Hypothalamus (tissue), 51 donors: ENCODE results near the gene PRAMEF33.
"Not testable (repeated sequence)": the region's sequence is repeated elsewhere in the genome, so short reads cannot be mapped to it uniquely, and the experiment has no call there.

Source experiments
- DNase-seq, 51 donors: peaks; one replicate each; lab custom pipeline; 2025; lab: John Stamatoyannopoulos, UW

PRAMEF33 gene, protein sequence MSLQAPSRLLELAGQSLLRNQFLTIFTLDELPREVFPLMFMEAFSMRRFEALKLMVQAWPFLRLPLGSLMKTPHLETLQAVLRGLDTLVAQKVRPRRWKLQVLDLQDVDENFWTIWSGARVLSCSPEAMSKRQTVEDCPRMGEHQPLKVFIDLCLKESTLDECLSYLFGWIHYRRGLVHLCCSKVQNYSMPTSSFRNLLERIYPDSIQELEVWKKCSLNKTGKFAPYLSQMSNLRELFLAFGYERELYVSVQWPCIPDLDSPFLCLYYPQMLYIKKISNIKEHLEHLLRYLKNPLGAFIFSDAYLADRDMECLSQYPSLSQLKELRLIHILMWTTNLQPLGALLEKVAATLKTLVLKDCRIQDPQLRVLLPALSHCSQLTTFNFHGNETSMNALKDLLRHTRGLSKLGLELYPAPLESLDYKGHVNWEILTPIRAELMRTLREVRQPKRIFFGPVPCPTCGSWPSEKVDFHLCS

DNA sequence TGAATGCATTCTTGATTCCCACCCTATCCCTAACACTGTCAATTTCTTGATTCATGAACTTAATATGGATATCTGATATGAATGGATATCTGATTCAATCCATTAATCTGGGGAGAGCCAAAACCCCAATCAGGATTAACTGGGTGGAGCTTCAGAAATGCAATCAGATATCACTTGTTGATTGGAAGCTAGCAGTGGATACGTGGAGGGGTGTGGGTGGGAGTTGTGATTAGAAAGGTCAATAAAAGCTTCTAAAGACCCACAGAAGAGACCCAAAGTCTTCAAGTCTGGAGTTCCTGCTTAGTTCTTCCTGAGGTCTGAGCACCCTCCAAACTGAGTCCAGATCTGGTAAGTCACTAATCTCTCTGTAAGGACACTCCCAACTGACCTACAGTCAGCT is at the start of gene PRAMEF33:
Gene PRAMEF33 (plus strand): TSS at position 301 of the 400 bp plus-strand sequence. CDS start 2,416 bp downstream, outside the sequence.
- not testable (repeated sequence) for DNase-seq

DNA sequence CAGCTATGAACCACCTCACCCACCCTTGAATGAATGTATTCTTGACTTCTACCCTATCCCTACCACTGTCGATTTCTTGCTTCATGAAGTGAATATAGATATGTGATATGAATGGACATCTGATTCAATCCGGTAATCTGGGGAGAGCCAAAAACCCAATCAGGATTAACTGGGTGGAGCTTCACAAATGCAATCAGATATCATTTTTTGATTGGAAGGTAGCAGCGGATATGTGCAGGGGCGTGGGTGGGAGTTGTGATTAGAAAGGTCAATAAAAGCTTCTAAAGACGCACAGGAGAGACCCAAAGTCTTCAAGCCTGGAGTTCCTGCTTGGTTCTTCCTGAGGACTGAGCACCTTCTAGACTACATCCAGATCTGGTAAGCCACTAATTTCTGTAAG is 49.4 kb upstream of the PRAMEF33 start, which contains the start of gene PRAMEF5:
Gene PRAMEF5 (plus strand): TSS at position 301 of the 400 bp plus-strand sequence. CDS start 5,071 bp downstream, outside the sequence.
- not testable (repeated sequence) for DNase-seq

DNA sequence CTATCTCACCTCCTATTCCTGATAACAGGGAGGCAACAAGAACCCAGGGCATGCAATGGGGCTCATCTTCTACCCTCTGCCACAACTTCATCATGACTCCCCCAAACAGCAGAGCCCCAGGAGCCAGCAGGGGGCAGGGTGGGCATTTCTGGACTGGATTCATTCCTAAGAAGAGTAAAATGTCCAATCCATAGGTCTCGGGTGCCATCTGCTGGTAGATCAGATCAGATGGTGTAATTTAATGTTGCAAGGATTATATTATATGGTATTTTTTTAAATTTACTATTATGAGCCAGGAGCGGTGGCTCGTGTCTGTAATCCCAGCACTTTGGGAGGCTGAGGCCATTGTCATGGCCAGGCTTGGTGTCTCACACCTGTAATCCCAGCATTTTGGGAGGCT is 38.2 kb upstream of the PRAMEF33 start:
- DNase-seq: not testable (repeated sequence)

DNA sequence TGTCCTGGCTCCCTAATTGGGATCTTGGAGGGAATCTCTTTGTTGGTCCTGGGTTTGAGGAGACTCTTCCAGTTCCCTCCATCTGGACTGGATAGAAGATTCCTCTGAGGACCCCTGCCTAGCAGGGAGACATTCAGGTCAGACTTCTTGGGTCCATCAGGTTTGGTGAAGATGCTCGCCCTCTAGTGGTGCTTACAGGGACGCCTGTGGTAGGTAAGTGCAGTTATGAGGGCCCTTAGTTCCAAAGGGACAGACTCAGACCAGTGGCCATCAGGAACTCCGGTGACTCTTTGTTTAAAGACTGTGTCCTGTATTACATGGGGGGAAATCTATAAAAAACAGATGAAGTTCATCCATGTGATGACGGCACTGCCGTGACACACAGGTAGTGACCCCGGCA is 26.3 kb upstream of the PRAMEF33 start:
- not testable (repeated sequence) for DNase-seq

DNA sequence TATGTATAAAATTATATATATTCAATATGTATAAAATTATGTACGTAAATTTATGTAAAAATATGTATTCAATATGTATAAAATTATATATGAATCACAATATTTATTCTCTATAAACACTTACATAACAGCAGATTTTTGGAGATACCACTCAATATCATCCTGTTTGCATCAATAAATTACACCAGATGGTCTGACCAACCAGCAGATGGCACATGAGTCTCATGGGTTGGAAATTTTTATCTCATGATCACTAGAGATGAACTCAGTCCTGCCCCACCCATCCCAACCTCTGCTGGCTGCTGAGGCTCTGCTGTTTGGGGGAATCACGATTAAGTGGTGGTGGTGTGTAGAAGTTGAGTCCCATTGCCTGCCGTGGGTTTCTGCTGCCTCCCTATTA is 23.7 kb upstream of the PRAMEF33 start:
- DNase-seq: not testable (repeated sequence)

DNA sequence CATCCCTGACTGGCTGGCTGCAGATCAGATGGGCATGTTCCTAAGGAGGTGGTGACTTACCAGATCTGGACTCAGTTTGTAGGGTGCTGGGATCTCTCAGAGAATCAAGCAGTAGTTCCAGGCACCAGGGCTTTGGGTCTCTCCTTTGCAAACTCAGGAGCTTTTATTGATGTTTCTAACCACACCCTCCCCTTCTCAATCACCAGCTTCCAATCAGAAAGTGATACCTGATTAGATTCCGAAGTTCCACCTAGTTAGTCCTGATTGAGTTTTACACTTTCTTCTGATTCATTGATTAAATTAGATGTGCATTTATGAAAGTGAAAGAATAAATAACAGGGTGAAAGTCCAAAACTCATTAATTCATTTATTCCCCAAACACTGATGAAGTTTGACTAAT is 18.3 kb upstream of the PRAMEF33 start, which contains the start of gene PRAMEF8:
Gene PRAMEF8 (minus strand): TSS at position 101 of the 400 bp plus-strand sequence. CDS start 1,046 bp downstream, outside the sequence.
- DNase-seq: not testable (repeated sequence)

DNA sequence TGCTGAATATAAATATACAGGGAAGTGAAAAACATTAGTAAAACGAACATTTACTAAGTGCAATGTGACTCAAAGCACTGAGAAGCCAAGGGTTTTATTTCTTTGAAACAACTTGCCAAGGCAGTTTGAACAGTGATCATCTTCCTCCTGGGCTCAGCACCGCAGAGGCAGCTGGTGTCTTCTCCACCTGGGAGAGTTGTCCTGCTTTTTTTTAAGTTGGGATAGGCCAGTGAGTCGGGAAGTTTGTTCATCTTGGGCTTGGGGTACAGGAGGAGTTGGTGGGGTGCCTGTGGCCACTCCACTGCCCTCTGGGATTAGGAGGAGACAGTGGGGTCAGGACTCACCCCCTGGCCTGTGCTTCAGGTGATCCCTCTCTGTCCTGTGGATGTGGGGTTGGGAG is 14.3 kb upstream of the PRAMEF33 start:
- not testable (repeated sequence) for DNase-seq

DNA sequence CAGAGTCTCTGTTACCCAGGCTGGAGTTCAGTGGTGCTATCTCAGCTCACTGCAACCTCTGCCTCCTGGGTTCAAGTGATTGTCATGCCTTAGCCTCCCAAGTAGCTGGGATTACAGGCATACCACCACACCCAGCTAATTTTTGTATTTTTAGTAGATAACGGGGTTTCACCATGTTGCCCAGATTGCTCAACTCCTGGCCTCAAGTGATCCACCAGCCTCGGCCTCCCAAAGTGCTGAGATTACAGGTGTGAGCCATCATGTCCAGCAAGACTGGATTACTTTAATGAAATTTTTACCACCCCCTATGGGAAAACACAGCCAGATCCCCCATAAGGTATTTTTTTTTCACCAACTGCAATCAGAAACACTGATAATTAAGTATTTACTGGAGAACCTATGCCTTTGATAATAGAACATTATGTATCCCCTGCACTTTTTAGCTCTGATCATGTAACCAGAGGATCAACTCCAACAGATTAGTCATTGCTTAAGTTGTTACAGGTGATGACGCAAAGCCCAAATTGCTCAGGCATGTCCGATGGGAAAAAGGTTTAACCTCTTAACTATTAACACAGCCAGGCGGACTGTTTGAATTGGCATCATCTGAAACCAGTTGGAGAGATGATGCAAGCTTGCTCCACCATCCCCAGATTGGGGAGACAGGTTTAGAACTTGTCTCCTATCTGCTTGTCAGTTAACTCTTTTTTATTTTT is 6.0 kb upstream of the PRAMEF33 start:
- not testable (repeated sequence) for DNase-seq

DNA sequence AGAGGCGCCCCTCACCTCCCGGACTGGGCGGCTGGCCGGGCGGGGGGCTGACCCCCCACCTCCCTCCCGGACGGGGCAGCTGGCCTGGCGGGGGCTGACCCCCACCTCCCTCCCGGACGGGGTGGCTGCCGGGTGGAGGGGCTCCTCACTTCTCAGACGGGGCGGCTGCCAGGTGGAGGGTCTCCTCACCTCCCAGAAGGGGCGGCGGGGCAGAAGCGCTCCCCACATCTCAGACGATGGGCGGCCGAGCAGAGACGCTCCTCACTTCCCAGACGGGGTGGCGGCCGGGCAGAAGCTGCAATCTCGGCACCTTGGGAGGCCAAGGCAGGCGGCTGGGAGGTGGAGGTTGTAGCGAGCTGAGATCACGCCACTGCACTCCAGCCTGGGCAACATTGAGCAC is 4.6 kb upstream of the PRAMEF33 start:
- DNase-seq: not testable (repeated sequence)

DNA sequence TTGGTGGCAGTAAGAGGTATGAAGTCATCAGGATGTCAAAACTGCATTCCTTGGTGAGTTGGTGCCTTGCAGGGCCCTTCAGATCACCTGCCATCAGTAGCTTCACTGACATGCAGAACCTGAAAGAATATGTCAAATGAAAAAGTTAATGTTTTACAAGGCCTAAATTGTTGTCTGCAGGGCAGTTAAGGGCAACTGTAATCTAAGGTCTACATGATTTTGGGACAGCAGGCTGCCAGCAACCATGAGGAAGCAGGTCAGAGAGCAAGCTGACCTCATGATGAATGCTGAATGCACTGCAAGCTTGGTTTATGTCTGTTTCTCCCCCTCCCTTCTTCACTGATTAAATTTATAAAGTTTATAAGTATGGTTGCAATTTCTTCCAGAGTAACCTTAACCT is 1.1 kb upstream of the PRAMEF33 start:
- DNase-seq: not testable (repeated sequence)

DNA sequence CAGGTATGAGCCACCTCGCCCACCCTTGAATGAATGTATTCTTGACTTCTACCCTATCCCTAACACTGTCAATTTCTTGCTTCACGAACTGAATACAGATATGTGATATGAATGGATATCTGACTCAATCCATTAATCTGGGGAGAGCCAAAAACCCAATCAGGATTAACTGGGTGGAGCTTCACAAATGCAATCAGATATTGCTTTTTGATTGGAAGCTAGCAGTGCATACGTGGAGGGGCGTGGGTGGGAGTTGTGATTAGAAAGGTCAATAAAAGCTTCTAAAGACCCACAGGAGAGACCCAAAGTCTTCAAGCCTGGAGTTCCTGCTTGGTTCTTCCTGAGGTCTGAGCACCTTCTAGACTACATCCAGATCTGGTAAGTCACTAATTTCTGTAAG is 11.9 kb downstream of the PRAMEF33 start, which contains the start of gene PRAMEF15:
Gene PRAMEF15 (plus strand): TSS at position 301 of the 400 bp plus-strand sequence. CDS start 2,827 bp downstream, outside the sequence.
- DNase-seq: not testable (repeated sequence)

DNA sequence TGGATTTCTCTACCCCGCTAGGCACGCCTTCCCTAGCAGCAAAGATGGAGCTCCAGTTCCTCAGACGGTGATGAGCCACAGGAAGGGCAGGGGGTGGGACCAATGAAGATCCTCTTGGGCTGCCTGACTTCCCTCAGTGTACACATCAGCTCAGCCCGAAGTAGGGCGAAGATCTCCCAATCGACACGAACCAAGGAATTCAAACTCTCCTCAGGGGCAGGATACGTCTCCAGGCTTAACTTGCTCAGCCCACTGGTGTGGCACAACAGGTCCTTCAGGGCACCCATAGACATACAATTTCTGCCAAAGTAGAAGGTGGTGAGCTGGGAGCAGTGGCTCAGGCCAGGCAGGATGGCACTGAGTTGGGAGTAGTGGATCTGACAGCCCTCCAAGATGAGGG is 39.2 kb downstream of the PRAMEF33 start:
- not testable (repeated sequence) for DNase-seq

DNA sequence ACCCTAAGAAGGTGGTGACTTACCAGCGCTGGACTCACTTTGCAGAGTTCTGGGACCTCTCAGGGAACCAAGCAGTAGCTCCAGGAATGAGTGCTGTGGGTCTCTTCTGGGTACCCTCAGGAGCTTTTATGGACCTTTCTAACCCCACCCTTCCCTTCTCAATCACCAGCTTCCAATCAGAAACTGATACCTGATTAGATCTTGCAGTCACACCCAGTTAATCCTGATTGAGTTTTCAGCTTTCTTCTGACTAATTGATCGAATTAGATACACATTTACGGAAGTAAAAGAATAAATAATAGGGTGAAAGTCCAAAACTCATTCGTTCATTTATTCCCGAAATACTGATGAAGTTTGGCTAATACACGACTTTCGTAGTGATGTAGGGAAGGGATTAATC is 43.7 kb downstream of the PRAMEF33 start, which contains the start of gene PRAMEF14:
Gene PRAMEF14 (minus strand): TSS at position 101 of the 400 bp plus-strand sequence. CDS start 1,820 bp downstream, outside the sequence.
- not testable (repeated sequence) for DNase-seq

DNA sequence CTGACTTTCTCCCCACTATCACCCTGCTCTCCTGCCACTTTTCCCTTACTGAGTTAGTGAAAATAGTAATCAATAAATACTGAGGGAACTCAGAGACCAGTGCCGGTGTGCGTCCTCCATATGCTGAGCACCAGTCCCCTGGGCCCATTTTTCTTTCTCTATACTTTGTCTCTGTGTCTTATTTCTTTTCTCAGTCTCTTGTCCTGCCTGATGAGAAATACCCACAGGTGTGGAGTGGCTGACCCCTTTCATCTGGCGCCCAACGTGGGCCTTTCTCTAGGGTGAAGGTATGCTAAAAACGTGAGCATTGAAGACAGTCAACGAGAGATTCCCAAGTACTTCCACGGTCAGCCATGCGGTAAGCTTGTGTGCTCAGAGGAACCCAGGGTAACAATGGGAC is 50.1 kb downstream of the PRAMEF33 start:
- not testable (repeated sequence) for DNase-seq

DNA sequence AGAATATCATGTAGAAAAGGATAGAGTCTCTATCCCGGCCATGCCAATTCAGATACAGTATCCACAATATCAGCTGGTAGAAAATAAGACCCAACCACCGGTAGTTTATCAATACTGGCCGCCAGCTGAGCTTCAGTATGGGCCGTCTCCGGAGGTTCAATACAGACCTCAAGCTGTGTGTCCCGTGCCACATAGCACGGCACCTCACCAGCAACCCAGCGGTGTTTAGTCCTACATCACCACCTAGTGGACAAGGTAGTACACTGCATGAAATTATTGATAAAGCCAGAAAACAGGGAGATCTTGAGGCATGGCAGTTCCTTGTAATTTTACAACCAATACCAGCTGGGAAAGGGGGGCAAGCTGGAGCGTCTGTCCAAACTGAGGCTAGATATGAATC is 51.1 kb downstream of the PRAMEF33 start:
- DNase-seq: not testable (repeated sequence)

DNA sequence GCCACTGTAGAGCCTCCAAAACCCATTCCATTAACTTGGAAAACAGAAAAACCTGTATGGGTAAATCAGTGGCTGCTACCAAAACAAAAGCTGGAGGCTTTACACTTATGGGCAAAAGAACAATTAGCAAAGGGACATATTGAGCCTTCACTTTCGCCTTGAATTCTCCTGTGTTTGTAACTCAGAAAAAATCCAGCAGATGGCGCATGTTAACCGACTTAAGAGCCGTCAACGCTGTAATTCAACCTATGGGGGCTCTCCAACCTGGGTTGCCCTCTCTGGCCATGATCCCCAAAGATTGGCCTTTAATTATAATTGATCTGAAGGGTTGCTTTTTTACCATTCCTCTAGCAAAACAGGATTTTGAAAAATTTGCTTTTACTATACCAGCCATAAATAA is 53.4 kb downstream of the PRAMEF33 start:
- DNase-seq: peak in 6 of 51 donors; percentile 5 to 36 (median 10)
